Mucosa of stomach (tissue), 1 donor: ENCODE data around the gene MBNL1.

Source experiments
- H3K27me3 ChIP-seq: one replicate; pipeline ENCODE4 v1.7.0; 2013; ENCODE audit warnings: mild to moderate bottlenecking, low read length; ENCODE audit not compliant: control insufficient read depth, insufficient read depth
- H3K36me3 ChIP-seq: one replicate; pipeline ENCODE4 v1.7.0; 2013; ENCODE audit warnings: low read length; ENCODE audit not compliant: control insufficient read depth, insufficient read depth
- H3K4me1 ChIP-seq: one replicate; pipeline ENCODE4 v1.7.0; 2013; ENCODE audit warnings: mild to moderate bottlenecking, low read length; ENCODE audit not compliant: control insufficient read depth, insufficient read depth
- H3K4me3 ChIP-seq: one replicate; pipeline ENCODE4 v1.7.0; 2013; ENCODE audit warnings: low read length
- H3K9ac ChIP-seq: one replicate; pipeline ENCODE4 v1.7.0; 2013; ENCODE audit warnings: mild to moderate bottlenecking, low read length, moderate library complexity
- H3K9me3 ChIP-seq: one replicate; pipeline ENCODE4 v1.7.0; 2013; ENCODE audit warnings: mild to moderate bottlenecking, low read length, moderate library complexity; ENCODE audit not compliant: control insufficient read depth
- donor health status: Pancreatic carcinoma.

Gene MBNL1

GRCh38 chr3:152282813-152283212 lies 14.1 kb downstream of the MBNL1 start:
- H3K4me1 ChIP-seq: peaks cover 25% of the 10 kb centered on the region
- H3K27me3 ChIP-seq: no peaks in the 10 kb centered on the region
- H3K36me3 ChIP-seq: no peaks in the 10 kb centered on the region
- no peak overlapping the region for H3K9ac ChIP-seq
- no peak overlapping the region for H3K4me3 ChIP-seq
- H3K9me3 ChIP-seq: no peaks in the 10 kb centered on the region

- H3K27me3 ChIP-seq: no peaks in the 10 kb centered on the region
Observed at GRCh38 chr3:152283492-152284381, 15.0 kb downstream of the MBNL1 start.

GRCh38 chr3:152284906-152285305 lies 16.2 kb downstream of the MBNL1 start:
- no peaks in the 10 kb centered on the region for H3K9me3 ChIP-seq
- peaks cover 24% of the 10 kb centered on the region for H3K4me1 ChIP-seq
- no peaks in the 10 kb centered on the region for H3K36me3 ChIP-seq
- no peak overlapping the region for H3K4me3 ChIP-seq
- no peak overlapping the region for H3K9ac ChIP-seq
- no peaks in the 10 kb centered on the region for H3K27me3 ChIP-seq

More at GRCh38 chr3:152283492-152284381, 15.0 kb downstream of the MBNL1 start:
- Histone ChIP-seq H3K4me3 (no peak overlapping the region), H3K36me3 (no peaks in the 10 kb centered on the region), H3K4me1 (peaks cover 25% of the 10 kb centered on the region), H3K9me3 (no peaks in the 10 kb centered on the region), H3K9ac (no peak overlapping the region)

- Histone ChIP-seq H3K4me1 (peaks cover 18% of the 10 kb centered on the region), H3K9ac (no peak overlapping the region), H3K4me3 (no peak overlapping the region)
Observed at GRCh38 chr3:152285509-152285908, 16.8 kb downstream of the MBNL1 start.

GRCh38 chr3:152287898-152288576 lies 19.3 kb downstream of the MBNL1 start:
- H3K4me1 ChIP-seq: peaks cover 11% of the 10 kb centered on the region
- no peak overlapping the region for H3K9ac ChIP-seq
- no peaks in the 10 kb centered on the region for H3K9me3 ChIP-seq
- H3K27me3 ChIP-seq: no peaks in the 10 kb centered on the region
- no peak overlapping the region for H3K4me3 ChIP-seq
- H3K36me3 ChIP-seq: no peaks in the 10 kb centered on the region

More at GRCh38 chr3:152285509-152285908, 16.8 kb downstream of the MBNL1 start:
- no peaks in the 10 kb centered on the region for H3K36me3 ChIP-seq
- H3K27me3 ChIP-seq: no peaks in the 10 kb centered on the region
- no peaks in the 10 kb centered on the region for H3K9me3 ChIP-seq

GRCh38 chr3:152288681-152289080 lies 20.0 kb downstream of the MBNL1 start:
- H3K27me3 ChIP-seq: no peaks in the 10 kb centered on the region
- H3K4me1 ChIP-seq: peaks cover 9% of the 10 kb centered on the region
- H3K36me3 ChIP-seq: no peaks in the 10 kb centered on the region
- H3K4me3 ChIP-seq: no peak overlapping the region
- no peak overlapping the region for H3K9ac ChIP-seq
- H3K9me3 ChIP-seq: no peaks in the 10 kb centered on the region

- H3K4me1 ChIP-seq: peaks cover 9% of the 10 kb centered on the region
- H3K4me3 ChIP-seq: no peak overlapping the region
- no peaks in the 10 kb centered on the region for H3K36me3 ChIP-seq
- no peaks in the 10 kb centered on the region for H3K27me3 ChIP-seq
- H3K9me3 ChIP-seq: no peaks in the 10 kb centered on the region
- no peak overlapping the region for H3K9ac ChIP-seq
Observed at GRCh38 chr3:152289708-152290107, 21.0 kb downstream of the MBNL1 start.

GRCh38 chr3:152290374-152290773 lies 21.6 kb downstream of the MBNL1 start:
- no peak overlapping the region for H3K4me3 ChIP-seq
- no peaks in the 10 kb centered on the region for H3K36me3 ChIP-seq
- no peak overlapping the region for H3K9ac ChIP-seq
- no peaks in the 10 kb centered on the region for H3K9me3 ChIP-seq
- H3K4me1 ChIP-seq: peaks cover 9% of the 10 kb centered on the region
- no peaks in the 10 kb centered on the region for H3K27me3 ChIP-seq

- Histone ChIP-seq H3K9ac (no peak overlapping the region), H3K36me3 (no peaks in the 10 kb centered on the region), H3K4me1 (peaks cover 17% of the 10 kb centered on the region), H3K27me3 (no peaks in the 10 kb centered on the region), H3K9me3 (no peaks in the 10 kb centered on the region), H3K4me3 (no peak overlapping the region)
Observed at GRCh38 chr3:152291238-152291637, 22.5 kb downstream of the MBNL1 start.

- Histone ChIP-seq H3K9ac (no peak overlapping the region), H3K27me3 (no peaks in the 10 kb centered on the region), H3K9me3 (no peaks in the 10 kb centered on the region), H3K4me1 (peaks cover 18% of the 10 kb centered on the region), H3K4me3 (no peak overlapping the region), H3K36me3 (no peaks in the 10 kb centered on the region)
Observed at GRCh38 chr3:152291649-152292066, 22.9 kb downstream of the MBNL1 start.

- no peaks in the 10 kb centered on the region for H3K9me3 ChIP-seq
- H3K4me3 ChIP-seq: no peak overlapping the region
- H3K27me3 ChIP-seq: no peaks in the 10 kb centered on the region
- no peak overlapping the region for H3K9ac ChIP-seq
- peaks cover 18% of the 10 kb centered on the region for H3K4me1 ChIP-seq
- H3K36me3 ChIP-seq: no peaks in the 10 kb centered on the region
Observed at GRCh38 chr3:152292366-152292765, 23.6 kb downstream of the MBNL1 start.

- peaks cover 20% of the 10 kb centered on the region for H3K4me1 ChIP-seq
- no peaks in the 10 kb centered on the region for H3K36me3 ChIP-seq
- no peaks in the 10 kb centered on the region for H3K9me3 ChIP-seq
- no peak overlapping the region for H3K4me3 ChIP-seq
- no peak overlapping the region for H3K9ac ChIP-seq
- H3K27me3 ChIP-seq: no peaks in the 10 kb centered on the region
Observed at GRCh38 chr3:152293347-152294006, 24.7 kb downstream of the MBNL1 start.
